Measurements from ENCODE around the gene TAX1BP1. TPM values are rescaled to one million over a fixed set of nuclear protein-coding genes. Genes with fewer than 3 reads are reported as not detected.

The TAX1BP1 gene
- total RNA-seq, 1 experiment from 2014 or later, result 69.9 TPM

DNA sequence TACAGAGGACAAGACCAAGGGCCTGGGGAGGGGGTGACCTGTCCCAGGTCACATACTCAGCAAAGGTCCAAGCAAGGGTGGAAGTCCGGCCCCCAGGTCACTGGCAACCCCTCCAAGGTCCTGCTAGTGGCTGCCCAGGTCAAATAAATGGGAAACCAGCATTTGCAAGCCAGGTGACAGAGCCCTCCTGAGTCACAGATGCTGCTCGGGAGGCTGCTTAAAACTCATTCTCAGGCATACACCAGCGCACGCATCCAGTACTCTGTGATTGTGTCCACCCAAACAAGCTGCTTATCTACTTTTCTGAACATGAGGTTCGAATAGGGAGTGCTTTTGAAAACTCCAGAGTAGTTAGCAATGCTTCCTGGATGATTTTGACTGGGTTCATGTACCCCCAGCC is 130.6 kb downstream of the TAX1BP1 start (continued):
- no peak for TF ChIP-seq ZNF671 (CRISPR knock-in tag; IDR thresholded peaks at IDR 0.05)

DNA sequence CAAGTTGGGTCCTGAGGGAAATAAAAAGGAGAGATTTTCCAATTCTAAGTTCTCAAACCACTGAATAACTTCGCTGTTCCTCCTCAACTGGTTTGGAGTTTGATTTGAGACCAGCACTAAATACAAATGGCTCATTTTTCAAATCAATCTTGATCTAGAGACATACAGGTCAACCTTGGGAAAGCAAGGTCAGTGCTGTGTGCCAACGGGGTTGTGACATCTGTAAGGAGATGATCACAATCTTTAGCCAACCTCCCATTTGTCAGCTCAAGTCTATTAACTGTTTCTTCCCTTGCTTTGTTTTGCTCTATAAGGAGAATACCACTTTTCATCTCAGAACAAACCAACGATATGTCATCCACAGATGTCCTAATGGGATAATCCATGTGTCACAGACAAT is 131.1 kb downstream of the TAX1BP1 start:
- CTCF ChIA-PET, result no interaction called here
- Mint-ChIP-seq H3K4me1 (peaks cover 50% of the 10 kb centered on the region), H3K9me3 (no peaks in the 10 kb centered on the region), H3K27me3 (ENCODE audit: low read depth) (no peaks in the 10 kb centered on the region), H3K27ac (no peak overlapping the region), H3K36me3 (no peaks in the 10 kb centered on the region), H3K4me3 (no peak overlapping the region)
- DNase-seq (ENCODE audit: low spot score), result no peak
- POLR2A ChIA-PET, result no interaction called here
- TF ChIP-seq FOXK1 (CRISPR knock-in tag; IDR thresholded peaks at IDR 0.05) (no peak), FOXP1 (CRISPR knock-in tag; IDR thresholded peaks at IDR 0.05; ENCODE audit: borderline replicate concordance) (no peak), TP53 (CRISPR knock-in tag; IDR thresholded peaks at IDR 0.05) (no peak), RORB (CRISPR knock-in tag; IDR thresholded peaks at IDR 0.05) (no peak), ATF1 (CRISPR knock-in tag; IDR thresholded peaks at IDR 0.05) (no peak), ZNF219 (CRISPR knock-in tag; IDR thresholded peaks at IDR 0.05; ENCODE audit: borderline replicate concordance) (no peak), NR1H2 (CRISPR knock-in tag; IDR thresholded peaks at IDR 0.05) (no peak), ETV6 (CRISPR knock-in tag; IDR thresholded peaks at IDR 0.05) (no peak), TCF7 (CRISPR knock-in tag; IDR thresholded peaks at IDR 0.05; ENCODE audit: low read depth) (no peak), JUN (CRISPR knock-in tag; IDR thresholded peaks at IDR 0.05) (no peak), NR3C1 (CRISPR knock-in tag; conservative IDR thresholded peaks at IDR 0.05; ENCODE audit: low read depth) (no peak), SP1 (CRISPR knock-in tag; conservative IDR thresholded peaks at IDR 0.05) (no peak), ESRRA (CRISPR knock-in tag; IDR thresholded peaks at IDR 0.05; ENCODE audit: borderline replicate concordance) (no peak)
- TF ChIP-seq, protein P1, sequence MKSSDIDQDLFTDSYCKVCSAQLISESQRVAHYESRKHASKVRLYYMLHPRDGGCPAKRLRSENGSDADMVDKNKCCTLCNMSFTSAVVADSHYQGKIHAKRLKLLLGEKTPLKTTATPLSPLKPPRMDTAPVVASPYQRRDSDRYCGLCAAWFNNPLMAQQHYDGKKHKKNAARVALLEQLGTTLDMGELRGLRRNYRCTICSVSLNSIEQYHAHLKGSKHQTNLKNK (CRISPR knock-in tag; IDR thresholded peaks at IDR 0.05), result no peak
- TF ChIP-seq, protein P2, sequence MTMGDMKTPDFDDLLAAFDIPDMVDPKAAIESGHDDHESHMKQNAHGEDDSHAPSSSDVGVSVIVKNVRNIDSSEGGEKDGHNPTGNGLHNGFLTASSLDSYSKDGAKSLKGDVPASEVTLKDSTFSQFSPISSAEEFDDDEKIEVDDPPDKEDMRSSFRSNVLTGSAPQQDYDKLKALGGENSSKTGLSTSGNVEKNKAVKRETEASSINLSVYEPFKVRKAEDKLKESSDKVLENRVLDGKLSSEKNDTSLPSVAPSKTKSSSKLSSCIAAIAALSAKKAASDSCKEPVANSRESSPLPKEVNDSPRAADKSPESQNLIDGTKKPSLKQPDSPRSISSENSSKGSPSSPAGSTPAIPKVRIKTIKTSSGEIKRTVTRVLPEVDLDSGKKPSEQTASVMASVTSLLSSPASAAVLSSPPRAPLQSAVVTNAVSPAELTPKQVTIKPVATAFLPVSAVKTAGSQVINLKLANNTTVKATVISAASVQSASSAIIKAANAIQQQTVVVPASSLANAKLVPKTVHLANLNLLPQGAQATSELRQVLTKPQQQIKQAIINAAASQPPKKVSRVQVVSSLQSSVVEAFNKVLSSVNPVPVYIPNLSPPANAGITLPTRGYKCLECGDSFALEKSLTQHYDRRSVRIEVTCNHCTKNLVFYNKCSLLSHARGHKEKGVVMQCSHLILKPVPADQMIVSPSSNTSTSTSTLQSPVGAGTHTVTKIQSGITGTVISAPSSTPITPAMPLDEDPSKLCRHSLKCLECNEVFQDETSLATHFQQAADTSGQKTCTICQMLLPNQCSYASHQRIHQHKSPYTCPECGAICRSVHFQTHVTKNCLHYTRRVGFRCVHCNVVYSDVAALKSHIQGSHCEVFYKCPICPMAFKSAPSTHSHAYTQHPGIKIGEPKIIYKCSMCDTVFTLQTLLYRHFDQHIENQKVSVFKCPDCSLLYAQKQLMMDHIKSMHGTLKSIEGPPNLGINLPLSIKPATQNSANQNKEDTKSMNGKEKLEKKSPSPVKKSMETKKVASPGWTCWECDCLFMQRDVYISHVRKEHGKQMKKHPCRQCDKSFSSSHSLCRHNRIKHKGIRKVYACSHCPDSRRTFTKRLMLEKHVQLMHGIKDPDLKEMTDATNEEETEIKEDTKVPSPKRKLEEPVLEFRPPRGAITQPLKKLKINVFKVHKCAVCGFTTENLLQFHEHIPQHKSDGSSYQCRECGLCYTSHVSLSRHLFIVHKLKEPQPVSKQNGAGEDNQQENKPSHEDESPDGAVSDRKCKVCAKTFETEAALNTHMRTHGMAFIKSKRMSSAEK (CRISPR knock-in tag; IDR thresholded peaks at IDR 0.05; ENCODE audit: borderline replicate concordance), result no peak
- TF ChIP-seq, protein P3, sequence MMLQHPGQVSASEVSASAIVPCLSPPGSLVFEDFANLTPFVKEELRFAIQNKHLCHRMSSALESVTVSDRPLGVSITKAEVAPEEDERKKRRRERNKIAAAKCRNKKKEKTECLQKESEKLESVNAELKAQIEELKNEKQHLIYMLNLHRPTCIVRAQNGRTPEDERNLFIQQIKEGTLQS (CRISPR knock-in tag; conservative IDR thresholded peaks at IDR 0.05), result no peak
- TF ChIP-seq, protein P4, sequence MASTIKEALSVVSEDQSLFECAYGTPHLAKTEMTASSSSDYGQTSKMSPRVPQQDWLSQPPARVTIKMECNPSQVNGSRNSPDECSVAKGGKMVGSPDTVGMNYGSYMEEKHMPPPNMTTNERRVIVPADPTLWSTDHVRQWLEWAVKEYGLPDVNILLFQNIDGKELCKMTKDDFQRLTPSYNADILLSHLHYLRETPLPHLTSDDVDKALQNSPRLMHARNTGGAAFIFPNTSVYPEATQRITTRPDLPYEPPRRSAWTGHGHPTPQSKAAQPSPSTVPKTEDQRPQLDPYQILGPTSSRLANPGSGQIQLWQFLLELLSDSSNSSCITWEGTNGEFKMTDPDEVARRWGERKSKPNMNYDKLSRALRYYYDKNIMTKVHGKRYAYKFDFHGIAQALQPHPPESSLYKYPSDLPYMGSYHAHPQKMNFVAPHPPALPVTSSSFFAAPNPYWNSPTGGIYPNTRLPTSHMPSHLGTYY (CRISPR knock-in tag; IDR thresholded peaks at IDR 0.05), result no peak
- TF ChIP-seq, protein P5, sequence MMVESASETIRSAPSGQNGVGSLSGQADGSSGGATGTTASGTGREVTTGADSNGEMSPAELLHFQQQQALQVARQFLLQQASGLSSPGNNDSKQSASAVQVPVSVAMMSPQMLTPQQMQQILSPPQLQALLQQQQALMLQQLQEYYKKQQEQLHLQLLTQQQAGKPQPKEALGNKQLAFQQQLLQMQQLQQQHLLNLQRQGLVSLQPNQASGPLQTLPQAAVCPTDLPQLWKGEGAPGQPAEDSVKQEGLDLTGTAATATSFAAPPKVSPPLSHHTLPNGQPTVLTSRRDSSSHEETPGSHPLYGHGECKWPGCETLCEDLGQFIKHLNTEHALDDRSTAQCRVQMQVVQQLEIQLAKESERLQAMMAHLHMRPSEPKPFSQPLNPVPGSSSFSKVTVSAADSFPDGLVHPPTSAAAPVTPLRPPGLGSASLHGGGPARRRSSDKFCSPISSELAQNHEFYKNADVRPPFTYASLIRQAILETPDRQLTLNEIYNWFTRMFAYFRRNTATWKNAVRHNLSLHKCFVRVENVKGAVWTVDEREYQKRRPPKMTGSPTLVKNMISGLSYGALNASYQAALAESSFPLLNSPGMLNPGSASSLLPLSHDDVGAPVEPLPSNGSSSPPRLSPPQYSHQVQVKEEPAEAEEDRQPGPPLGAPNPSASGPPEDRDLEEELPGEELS (CRISPR knock-in tag; IDR thresholded peaks at IDR 0.05), result no peak
- no peak for ATAC-seq
